GM18508 (cell line): ENCODE results near the gene CTAGE1.
"Not testable (repeated sequence)": the region's sequence is repeated elsewhere in the genome, so short reads cannot be mapped to it uniquely, and the experiment has no call there.

ENCODE experiments used
- ATAC-seq: cut with Tn5 transposase; IDR thresholded peaks from one replicate; pipeline ENCODE4 v1.9.1; 2021; ENCODE audit warnings: moderate number of reproducible peaks; ENCODE audit not compliant: insufficient read depth, unreplicated experiment

The CTAGE1 gene

GRCh38 chr18:22399949-22400348 lies 17.8 kb downstream of the CTAGE1 start:
- no peak for ATAC-seq

GRCh38 chr18:22398464-22398863 lies 19.3 kb downstream of the CTAGE1 start:
- ATAC-seq = no peak

- no peak for ATAC-seq
Observed at GRCh38 chr18:22394428-22394827, 23.3 kb downstream of the CTAGE1 start.

GRCh38 chr18:22393164-22393563 lies 24.6 kb downstream of the CTAGE1 start:
- ATAC-seq = not testable (repeated sequence)

GRCh38 chr18:22391407-22392345 lies 26.0 kb downstream of the CTAGE1 start:
- no peak for ATAC-seq

GRCh38 chr18:22387787-22388186 lies 29.9 kb downstream of the CTAGE1 start:
- no peak for ATAC-seq

GRCh38 chr18:22387364-22387763 lies 30.4 kb downstream of the CTAGE1 start:
- ATAC-seq = no peak

- ATAC-seq = no peak
Observed at GRCh38 chr18:22385718-22386117, 32.0 kb downstream of the CTAGE1 start.

- no peak for ATAC-seq
Observed at GRCh38 chr18:22378672-22379282, 38.9 kb downstream of the CTAGE1 start.

- no peak for ATAC-seq
Observed at GRCh38 chr18:22377769-22378168, 39.9 kb downstream of the CTAGE1 start.

GRCh38 chr18:22370414-22370813 lies 47.3 kb downstream of the CTAGE1 start:
- ATAC-seq = no peak

- no peak for ATAC-seq
Observed at GRCh38 chr18:22368021-22368420, 49.7 kb downstream of the CTAGE1 start.

GRCh38 chr18:22367303-22367702 lies 50.4 kb downstream of the CTAGE1 start:
- no peak for ATAC-seq

- no peak for ATAC-seq
Observed at GRCh38 chr18:22363867-22364463, 53.8 kb downstream of the CTAGE1 start.
